KMS-11 (cell line): ENCODE data around the gene BRD3.

Experiments used
- H2AFZ ChIP-seq: fragments of 200-600 bp; sonication (generic); 2 replicates; pipeline ENCODE4 v1.6.1; 2016; ENCODE audit warnings: antibody characterized with exemption, mixed run types, low read depth
- H3K27ac ChIP-seq: fragments of 200-600 bp; sonication (generic); 2 replicates; pipeline ENCODE4 v1.6.1; 2016; ENCODE audit warnings: mild to moderate bottlenecking, mixed run types
- H3K27me3 ChIP-seq: fragments of 200-600 bp; sonication (generic); 2 replicates; pipeline ENCODE4 v1.6.1; 2017; ENCODE audit warnings: mild to moderate bottlenecking, low read depth, mixed run types, moderate library complexity; ENCODE audit not compliant: insufficient read depth
- H3K36me3 ChIP-seq: fragments of 200-600 bp; sonication (generic); 2 replicates; pipeline ENCODE4 v1.6.1; 2017; ENCODE audit warnings: mild to moderate bottlenecking, mixed run types; ENCODE audit not compliant: insufficient read depth
- H3K4me1 ChIP-seq: fragments of 200-600 bp; sonication (generic); 2 replicates; pipeline ENCODE4 v1.6.1; 2016; ENCODE audit warnings: mild to moderate bottlenecking, low read depth, mixed run types; ENCODE audit not compliant: poor library complexity, severe bottlenecking
- H3K4me2 ChIP-seq: fragments of 200-600 bp; sonication (generic); 2 replicates; pipeline ENCODE4 v1.7.0; 2016; ENCODE audit warnings: mild to moderate bottlenecking, mixed run types
- H3K4me3 ChIP-seq: fragments of 200-600 bp; sonication (generic); IDR thresholded peaks from 2 replicates; pipeline ENCODE4 v1.6.1; 2017; ENCODE audit warnings: low read depth, low read length, mixed read lengths; ENCODE audit not compliant: insufficient read depth
- H3K79me2 ChIP-seq: fragments of 200-600 bp; sonication (generic); 2 replicates; pipeline ENCODE4 v1.6.1; 2016; ENCODE audit warnings: low read depth, mixed run types; ENCODE audit not compliant: insufficient read depth
- H3K9ac ChIP-seq: fragments of 200-600 bp; sonication (generic); 2 replicates; pipeline ENCODE4 v1.6.1; 2016; ENCODE audit warnings: mild to moderate bottlenecking, mixed run types
- H4K20me1 ChIP-seq: fragments of 200-600 bp; sonication (generic); 2 replicates; pipeline ENCODE4 v1.6.1; 2016; ENCODE audit warnings: mild to moderate bottlenecking, mixed run types; ENCODE audit not compliant: insufficient read depth
- TF ChIP-seq, protein P1 (sequence below): fragments of 200-600 bp; sonication (generic); conservative IDR thresholded peaks from 2 replicates; pipeline ENCODE4 v1.6.1; 2017; ENCODE audit warnings: low read depth, mild to moderate bottlenecking, antibody characterized with exemption, low read length, moderate library complexity, mixed read lengths

The BRD3 gene

DNA sequence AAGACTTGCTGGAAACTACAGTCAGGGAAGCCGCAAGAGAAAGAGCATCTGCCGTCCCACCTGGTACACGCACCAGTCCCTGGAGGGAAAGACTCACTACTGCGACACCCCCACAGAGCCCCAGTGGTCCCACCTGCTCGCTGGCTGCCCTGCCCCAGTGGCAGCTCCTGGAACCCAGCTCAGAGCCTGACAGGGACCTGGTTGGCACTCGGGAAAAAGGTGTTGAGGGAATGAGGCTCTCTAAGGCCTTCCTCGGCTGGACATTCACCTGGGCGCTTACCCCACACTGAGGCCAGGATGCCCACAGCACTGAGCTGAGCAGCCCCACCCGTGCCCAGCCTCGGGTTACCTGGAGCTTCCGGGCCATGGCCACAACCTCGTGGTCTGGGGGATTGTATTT lies 22.9 kb downstream of the BRD3 start:
- Histone ChIP-seq H3K27me3 (no peaks in the 10 kb centered on the region), H2AFZ (no peak overlapping the region), H3K9ac (no peak overlapping the region), H3K4me2 (no peak overlapping the region), H3K79me2 (no peaks in the 10 kb centered on the region), H3K4me1 (no peaks in the 10 kb centered on the region), H3K36me3 (no peaks in the 10 kb centered on the region), H3K4me3 (no peak overlapping the region), H3K27ac (no peak overlapping the region), H4K20me1 (no peaks in the 10 kb centered on the region)
- TF ChIP-seq, protein P1, sequence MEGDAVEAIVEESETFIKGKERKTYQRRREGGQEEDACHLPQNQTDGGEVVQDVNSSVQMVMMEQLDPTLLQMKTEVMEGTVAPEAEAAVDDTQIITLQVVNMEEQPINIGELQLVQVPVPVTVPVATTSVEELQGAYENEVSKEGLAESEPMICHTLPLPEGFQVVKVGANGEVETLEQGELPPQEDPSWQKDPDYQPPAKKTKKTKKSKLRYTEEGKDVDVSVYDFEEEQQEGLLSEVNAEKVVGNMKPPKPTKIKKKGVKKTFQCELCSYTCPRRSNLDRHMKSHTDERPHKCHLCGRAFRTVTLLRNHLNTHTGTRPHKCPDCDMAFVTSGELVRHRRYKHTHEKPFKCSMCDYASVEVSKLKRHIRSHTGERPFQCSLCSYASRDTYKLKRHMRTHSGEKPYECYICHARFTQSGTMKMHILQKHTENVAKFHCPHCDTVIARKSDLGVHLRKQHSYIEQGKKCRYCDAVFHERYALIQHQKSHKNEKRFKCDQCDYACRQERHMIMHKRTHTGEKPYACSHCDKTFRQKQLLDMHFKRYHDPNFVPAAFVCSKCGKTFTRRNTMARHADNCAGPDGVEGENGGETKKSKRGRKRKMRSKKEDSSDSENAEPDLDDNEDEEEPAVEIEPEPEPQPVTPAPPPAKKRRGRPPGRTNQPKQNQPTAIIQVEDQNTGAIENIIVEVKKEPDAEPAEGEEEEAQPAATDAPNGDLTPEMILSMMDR = no peak

DNA sequence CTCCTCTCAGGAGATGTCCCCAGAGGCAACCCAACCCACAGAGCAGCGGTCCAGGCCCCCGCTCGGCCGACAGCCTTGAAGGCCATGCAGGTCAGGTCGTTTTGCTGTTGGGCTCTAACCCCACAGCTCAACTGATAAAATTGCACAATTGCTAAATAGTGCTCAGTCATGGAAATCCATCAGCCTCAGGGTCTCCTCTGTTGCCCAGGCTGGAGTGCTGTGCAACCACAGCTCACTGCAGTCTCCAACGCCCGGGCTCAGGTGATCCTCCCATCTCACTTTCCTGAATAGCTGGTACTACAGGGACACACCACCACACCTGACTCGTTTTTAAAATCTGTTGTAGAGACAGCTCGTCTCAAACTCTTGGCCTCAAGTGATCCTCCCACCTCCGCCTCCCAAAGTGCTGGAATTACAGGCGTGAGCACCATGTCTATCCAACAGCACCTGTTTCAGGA lies 24.3 kb downstream of the BRD3 start:
- Histone ChIP-seq H3K4me2 (no peak overlapping the region), H3K4me1 (no peaks in the 10 kb centered on the region), H3K27me3 (no peaks in the 10 kb centered on the region), H3K4me3 (no peak overlapping the region), H3K27ac (no peak overlapping the region), H3K9ac (no peak overlapping the region), H3K79me2 (no peaks in the 10 kb centered on the region), H4K20me1 (no peaks in the 10 kb centered on the region), H3K36me3 (no peaks in the 10 kb centered on the region), H2AFZ (no peak overlapping the region)
- TF ChIP-seq, protein P1 = no peak

DNA sequence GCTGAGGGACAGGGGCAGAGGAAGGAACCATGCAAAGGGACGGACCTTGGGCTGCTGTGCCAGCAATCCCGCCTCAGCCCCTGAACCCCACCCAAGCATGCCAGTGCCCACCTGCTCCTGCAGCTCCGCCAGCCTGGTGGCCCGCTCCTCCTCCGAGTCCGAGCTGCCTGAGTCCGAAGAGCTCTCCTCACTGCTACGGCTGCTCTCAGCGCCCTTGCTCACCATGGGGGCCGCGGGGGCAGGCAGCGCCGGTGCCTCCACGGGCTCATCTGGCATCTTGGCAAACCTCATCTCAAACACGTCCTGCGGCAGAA lies 26.2 kb downstream of the BRD3 start:
- no peak overlapping the region for H3K9ac ChIP-seq
- H3K27ac ChIP-seq = no peak overlapping the region
- H3K4me3 ChIP-seq = no peak overlapping the region
- H2AFZ ChIP-seq = no peak overlapping the region
- no peaks in the 10 kb centered on the region for H3K36me3 ChIP-seq
- no peaks in the 10 kb centered on the region for H3K4me1 ChIP-seq
- no peaks in the 10 kb centered on the region for H3K27me3 ChIP-seq
- TF ChIP-seq, protein P1 = no peak
- H3K79me2 ChIP-seq = no peaks in the 10 kb centered on the region
- no peaks in the 10 kb centered on the region for H4K20me1 ChIP-seq
- no peak overlapping the region for H3K4me2 ChIP-seq

DNA sequence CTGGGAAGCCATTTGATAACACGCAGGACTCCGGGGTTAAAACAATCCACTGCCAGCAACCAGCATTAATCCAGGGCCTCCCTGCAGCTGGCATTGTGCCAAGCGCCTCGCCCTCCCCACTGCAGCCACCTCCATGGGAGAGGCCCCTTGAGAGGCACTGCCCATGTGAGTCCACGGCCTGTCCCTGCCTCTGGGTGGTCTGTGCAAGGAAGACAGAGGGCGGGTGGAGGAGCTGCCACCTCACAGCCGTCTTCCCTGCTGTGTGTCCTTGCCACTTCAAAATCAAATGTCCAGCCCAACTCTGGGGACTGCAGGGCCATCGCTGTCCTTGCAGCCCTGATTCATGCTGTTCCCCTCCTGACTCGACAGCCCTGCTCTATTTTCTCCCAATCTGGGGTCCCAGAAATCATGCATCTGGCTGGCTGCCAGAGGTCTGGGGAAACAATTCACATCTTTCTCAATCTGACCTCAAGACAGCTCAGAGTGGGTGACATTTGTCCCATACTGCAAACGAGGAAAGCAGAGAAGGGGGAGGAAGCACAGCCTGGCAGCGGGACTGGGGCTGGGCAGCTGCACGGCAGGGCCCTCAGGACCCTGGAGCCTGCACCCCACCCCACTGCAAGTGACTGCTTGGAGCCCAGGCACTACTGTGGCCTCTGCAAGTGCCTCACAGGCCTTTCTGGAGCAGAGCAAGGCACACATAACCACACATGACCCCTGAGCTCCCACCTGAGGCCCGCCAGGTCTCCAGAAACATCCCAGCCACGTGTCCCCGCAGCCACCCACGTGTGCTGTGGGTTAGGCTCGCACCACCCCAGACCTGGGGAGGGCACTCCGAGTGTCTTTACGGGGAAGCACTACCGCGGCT lies 26.8 kb downstream of the BRD3 start:
- TF ChIP-seq, protein P1 = no peak
- H3K27ac ChIP-seq = no peak overlapping the region

More for the DNA sequence above, 26.8 kb downstream of the BRD3 start:
- no peaks in the 10 kb centered on the region for H3K36me3 ChIP-seq
- H3K4me2 ChIP-seq = no peak overlapping the region
- no peaks in the 10 kb centered on the region for H4K20me1 ChIP-seq
- no peaks in the 10 kb centered on the region for H3K79me2 ChIP-seq
- no peak overlapping the region for H3K9ac ChIP-seq
- H3K27me3 ChIP-seq = no peaks in the 10 kb centered on the region
- H3K4me1 ChIP-seq = no peaks in the 10 kb centered on the region
- H2AFZ ChIP-seq = no peak overlapping the region
- no peak overlapping the region for H3K4me3 ChIP-seq
